Prostate gland (tissue), 2 donors: ENCODE measurements around the gene C17orf113.

Experiments used
- CTCF ChIP-seq, 4 experiments: fragments of 200-600 bp in 2 of 4; fragments of 450-650 bp in 2 of 4; sonication (generic) in 2 of 4; IDR thresholded peaks; 1 replicate in 3 of 4; 2 replicates in 1 of 4; pipeline ENCODE4 v1.5.1; 2016 to 2019; ENCODE audit warnings: antibody characterized with exemption in 4 of 4, mild to moderate bottlenecking in 2 of 4, moderate library complexity in 2 of 4
- POLR2A ChIP-seq: fragments of 450-650 bp; IDR thresholded peaks from one replicate; pipeline ENCODE4 v1.6.1; 2016; ENCODE audit warnings: antibody characterized with exemption, mild to moderate bottlenecking
- POLR2AphosphoS5 ChIP-seq: sonication (generic); formaldehyde crosslinking; IDR thresholded peaks from one replicate; pipeline ENCODE4 v1.6.1; 2017; ENCODE audit warnings: antibody characterized with exemption

- no peak for TF ChIP-seq POLR2A
- TF ChIP-seq CTCF (IDR thresholded peaks at IDR 0.05): no peak
- TF ChIP-seq POLR2AphosphoS5: peak; percentile 9
These were observed 57.8 kb downstream of the C17orf113 start for GRCh38 chr17:41992576-41992975.
